HG03196 (cell line): ENCODE results near the gene ASTN2.

Source experiments
- ATAC-seq: cut with Tn5 transposase; IDR thresholded peaks from one replicate; pipeline ENCODE4 v1.9.1; 2021; ENCODE audit not compliant: unreplicated experiment

ASTN2 gene

DNA sequence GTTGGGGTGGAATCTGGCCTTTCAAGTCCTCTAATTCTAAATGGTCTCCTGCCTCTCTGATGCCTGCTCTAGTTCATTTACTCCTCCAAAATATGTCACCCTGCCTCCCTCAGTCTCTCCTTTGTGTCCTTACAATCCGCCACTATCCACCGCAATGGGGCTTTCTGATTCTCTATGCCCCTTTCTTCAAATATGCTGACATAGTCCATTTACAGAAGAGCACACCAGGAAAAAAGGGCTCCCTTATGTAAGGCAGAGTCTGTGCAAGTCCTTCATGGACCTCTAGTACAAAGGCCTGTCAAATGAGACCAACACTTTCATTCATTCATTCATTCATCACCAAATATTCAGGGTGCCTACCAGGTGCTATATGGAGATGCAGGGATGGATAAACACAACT, 2.0 kb upstream of the ASTN2 start:
- no peak for ATAC-seq

DNA sequence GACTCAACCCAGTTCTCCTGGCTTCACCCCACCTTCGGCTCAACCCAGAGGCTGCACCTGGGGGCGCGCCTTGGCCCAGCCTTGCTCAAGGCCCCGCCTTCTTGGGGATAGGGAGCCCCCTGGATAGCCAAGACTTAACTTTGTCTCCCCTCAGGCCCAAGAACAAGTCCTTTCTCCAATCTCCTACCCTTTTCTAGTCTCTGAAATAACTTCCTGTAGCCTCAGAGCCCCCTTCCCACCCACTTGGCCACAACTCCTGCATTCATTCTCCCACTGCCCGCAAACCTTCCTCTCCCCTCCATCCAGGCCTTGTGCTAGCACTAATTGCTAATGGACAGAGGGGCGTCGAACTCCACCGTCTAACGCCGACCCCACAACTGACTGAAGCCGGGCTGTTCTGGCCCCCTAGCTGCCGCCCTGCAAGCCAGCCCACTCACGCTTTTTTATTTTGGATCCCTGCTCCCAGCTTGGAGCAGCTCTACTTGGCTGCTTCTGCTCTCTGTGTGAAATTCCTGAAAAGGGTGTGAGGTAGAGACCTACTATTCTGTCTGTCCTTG, 579 bp upstream of the ASTN2 start:
- no peak for ATAC-seq

DNA sequence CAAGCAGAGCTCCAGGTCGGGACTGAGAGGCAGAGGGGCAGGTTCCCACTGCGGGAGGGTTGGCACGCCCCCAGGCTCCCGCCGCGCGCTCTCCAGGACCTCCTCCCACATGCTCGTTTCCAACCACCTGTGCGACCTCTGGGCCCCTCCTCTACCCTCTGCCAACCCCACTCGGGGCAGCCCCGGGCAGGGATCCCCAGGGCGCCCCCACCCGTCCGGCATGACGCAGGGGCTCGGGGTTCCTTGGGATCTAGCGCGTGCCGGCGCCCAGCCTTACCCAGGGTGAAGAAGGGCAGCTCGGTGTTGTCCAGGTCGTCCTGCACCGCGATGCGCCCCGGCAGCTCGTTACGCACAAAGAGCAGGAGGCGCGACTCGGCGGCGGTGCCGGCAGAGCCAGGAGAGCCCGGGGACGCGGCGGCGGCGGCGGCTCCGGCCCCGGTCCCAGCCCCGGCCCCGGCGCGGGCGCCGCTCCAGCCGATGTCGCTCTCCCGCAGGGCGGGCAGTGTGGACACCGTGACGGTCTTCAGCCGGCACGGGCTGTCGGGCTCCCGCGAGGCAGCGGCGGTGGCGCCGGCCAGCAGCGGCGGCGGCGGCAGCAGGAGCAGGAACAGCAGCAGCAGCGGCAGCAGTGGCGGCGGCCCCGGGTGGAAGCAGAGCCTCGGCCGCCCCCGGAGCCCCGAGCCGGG, 494 bp downstream of the ASTN2 start:
- ATAC-seq: no peak

DNA sequence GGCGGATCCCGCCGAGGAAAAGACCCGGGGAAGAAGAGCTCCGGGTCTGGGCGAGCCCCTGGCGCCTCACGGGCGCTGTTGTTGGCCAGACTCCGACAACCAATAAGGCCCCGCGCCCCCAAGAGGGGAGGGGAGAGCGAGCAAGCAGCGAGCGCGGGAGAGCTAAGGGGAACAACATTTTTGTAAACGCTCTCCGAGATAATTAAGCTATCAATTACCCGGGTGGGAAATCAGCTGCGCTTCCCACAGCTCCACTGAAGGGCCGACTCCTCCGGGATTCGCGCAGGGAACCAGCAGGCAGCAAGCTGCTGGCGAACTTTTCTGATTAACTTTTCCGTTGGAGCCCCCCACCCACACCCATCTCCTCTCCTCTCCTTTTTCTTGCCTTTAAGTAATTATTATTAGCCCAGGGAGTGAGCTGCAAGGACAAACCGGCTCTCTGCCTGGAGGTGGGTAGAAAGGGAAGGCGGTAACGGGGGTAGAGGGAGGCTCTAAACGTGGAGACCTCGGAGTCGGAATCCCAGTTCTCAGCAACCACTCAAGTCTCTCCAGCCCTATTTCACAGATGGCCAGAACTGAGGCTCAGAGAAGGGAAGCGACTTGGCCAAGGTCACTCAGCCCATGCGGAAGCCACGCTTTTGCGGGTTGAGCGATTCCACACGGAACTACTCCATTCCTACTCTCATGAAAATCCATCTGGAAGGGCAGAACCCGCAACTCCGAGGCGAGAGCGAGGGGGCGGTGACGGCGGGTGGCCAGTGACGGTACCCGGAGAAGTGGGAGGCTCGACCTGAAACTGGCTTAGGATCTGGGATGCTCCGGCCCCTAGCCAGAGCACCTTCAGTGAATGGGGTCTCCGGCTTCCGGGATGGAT, 1.3 kb downstream of the ASTN2 start:
- ATAC-seq: no peak

DNA sequence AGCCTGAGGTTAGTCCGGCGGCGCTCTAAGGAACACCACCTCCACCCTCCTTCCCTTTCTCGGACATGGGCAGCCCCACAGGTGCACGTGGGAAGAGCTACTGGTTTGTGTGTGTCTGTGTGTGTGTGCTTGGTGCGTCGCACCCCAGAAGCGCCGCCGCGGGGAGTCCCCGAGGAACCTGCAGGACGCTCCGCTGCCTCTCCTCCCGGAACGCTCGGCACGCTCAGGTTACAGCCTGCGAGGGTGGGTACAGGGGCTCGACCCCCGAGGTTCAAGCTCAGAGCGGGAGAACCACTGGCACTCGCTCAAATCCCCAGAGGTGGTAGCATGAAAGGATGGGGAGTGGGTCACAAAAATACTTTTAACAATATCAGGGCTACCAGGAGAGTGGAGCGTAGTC, 2.0 kb downstream of the ASTN2 start:
- ATAC-seq: no peak

DNA sequence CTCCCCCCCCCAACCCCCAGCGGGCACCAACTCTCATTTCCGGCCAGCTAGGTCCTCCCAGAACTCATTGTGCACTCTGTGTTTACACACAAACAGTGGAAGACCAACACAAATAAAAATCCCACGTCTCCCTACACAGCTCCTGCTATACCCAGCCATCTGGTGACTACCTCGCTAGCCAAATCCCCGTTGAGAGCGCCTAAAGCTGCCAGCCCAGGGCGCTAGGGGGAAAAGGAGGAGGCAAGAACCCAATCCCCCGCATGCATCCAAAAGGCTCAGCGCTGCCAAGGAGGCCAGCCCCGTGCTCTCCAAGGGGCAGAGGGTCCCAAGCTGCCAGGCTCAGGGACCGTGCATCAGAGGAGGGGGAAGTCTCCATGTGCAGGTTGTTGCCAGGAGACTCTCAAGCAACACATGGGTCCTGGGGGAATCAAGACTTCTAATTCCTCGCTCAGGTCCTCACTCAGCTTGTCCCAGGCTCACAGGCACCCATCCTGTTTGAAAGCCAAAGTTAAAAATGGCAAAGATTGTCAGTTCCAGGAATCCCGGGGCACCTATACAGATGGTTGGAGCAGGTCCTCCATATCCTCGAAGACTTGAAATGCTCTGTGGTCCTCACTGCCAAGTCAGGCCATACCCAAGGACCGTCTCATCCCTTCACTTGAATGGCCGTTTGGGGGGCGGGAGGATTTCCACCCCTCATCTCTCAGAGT, 2.7 kb downstream of the ASTN2 start:
- ATAC-seq: no peak

DNA sequence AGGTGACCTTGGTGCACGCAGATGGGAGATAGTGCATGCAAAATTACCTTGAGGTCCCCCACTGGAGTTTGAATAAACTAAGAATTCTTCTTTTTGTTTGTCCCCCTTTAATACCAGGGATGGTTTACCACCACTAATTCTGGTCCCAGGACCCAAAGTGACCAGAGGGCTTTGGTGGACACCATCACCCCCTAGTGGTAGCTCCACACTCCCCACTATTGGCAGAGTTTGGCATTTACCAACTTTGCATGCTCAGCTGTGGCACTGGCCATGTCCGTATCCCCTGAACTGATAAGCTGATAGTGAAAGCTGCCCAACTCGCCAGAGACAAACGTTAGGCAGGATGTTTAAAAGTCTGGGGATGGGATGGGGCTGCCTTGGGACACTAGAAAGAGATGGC, 3.3 kb downstream of the ASTN2 start:
- ATAC-seq: no peak

DNA sequence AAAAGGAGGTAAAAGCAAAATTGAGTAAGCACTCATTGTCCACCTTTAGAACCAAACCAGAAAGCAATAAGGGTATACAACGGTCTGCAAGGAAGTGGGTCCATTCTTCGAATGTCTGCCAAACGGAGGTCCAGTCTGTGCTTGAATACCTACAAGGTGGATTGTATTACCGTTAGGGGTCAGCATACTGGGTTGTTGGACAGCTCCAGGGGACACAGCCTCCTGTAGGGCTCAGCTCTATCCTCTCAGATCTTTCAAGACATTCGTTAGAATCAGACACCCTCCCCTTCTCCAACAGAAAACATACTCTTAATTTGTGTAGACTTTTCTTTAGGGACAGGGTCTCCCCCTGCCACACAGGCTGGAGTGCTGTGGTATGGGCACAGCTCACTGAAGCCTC, 5.5 kb downstream of the ASTN2 start:
- ATAC-seq: no peak

DNA sequence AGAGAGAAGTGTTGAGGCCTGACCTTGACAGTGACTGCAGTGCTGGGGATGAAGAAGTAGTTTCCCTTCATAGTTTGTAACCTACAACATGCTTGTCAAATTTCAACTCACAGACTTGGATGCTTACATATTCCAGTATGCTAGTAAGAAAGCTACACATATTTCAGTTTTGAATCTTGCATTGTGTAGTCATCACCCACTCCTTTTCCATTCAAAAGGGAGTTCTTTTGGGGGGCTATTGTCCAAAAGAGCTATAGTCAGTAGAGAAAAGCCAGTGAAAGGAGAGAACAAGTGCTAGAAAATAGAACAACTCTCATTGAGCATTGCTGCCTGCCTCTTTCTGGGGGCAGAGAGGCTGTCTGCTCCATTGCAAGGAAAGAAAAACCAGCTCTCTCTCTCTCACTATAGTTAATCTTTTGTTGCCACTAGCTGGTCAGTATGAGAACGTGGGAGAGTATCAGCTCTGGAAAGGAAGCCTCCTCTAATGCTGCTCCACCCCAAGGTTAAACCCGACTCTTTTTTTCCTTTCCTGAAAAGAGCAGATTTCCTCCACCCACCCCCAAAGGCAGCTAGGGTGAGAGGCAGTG, 7.3 kb downstream of the ASTN2 start:
- ATAC-seq: no peak

DNA sequence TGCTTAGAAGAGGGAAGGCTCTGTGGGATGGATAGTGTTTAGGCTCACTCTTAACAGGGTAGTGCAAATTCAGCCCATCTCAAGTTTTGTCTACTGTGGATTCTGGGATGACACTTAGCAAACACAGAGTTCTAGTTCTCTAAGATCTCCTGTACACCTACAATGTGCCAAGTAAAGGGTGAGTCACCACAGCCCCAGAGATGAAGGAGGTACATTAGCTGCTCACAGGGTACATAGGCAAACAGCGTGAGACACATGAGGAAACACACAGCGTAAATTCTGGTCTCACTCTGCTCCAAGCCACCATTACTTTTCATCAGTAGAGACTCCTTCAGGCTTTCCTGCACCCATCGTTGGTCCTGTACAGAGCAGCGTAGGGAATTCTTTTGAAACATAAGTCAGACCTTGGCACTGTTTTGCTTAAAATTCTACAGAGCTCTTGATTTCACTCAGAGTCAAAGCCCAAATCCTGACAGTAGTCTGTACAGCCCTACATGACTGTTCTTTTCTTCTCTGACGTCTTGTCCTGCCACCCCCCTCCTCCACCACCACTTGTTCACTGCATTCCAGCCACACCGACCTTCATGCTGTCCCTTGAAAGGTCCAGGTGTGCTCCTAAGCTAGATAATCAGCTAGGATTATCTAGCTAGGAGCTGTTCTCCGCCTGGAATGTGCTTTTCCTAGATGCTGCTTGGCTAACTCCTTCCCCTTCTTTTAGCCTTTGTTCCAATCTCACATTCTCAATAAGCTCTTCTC, 8.7 kb downstream of the ASTN2 start:
- ATAC-seq: no peak

DNA sequence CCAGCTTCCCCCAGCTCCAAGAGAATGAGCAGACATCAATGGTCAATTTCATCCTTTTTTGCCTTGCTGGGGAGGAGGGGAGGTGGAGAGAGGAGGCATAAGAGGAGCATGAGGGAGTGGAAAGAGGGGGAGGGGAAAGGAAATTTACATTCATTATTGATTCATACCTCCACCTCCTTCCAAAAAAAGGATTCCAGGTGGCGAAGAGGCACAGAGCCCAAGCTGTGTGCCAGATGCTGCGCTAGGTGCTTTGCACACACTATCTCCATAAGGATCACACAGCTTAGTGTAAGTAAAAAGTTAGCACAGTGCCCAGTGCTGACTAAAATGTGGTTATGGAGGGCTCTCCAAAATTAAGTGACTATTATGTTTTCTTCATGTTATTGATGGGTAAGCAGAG, 11.0 kb downstream of the ASTN2 start:
- ATAC-seq: no peak

DNA sequence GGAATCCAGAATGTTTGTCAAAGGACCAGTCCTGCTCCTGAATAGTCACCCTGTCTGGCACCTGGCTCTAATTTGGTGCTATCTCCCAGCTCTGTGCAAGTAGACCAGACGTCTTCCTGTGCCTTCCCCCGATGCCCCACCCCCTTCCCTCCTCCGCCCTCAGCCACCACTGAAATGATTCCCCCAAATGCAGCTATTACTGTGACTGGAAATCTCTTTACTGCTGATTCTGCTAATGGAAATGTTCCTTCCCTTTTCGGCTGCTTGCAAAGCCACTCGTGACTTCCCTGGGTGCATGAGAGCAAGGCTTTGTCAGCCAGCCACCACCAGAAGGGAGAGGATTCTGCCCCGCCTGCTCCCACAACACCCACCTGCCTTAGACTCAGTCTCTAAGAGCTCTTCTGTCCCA, 11.4 kb downstream of the ASTN2 start:
- no peak for ATAC-seq

DNA sequence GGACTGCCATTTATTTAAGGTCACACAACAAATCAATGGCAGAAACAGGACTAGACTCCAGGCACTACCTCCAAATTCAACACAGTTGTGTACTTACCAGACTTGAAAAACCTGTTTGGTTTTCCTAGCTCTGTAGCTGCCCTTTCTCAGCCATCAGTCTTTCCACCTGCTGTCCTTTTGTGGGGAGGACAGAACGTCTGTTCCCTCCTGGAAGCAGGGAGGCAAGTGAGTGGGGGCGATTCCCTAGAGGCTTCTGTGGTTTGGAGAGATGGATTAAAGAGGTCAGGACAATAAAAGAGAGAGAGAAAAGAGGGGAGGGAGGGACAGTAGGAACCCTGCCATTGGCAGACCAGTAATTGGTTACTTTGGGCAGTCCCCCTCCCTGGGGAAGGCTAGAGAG, 14.7 kb downstream of the ASTN2 start:
- no peak for ATAC-seq

DNA sequence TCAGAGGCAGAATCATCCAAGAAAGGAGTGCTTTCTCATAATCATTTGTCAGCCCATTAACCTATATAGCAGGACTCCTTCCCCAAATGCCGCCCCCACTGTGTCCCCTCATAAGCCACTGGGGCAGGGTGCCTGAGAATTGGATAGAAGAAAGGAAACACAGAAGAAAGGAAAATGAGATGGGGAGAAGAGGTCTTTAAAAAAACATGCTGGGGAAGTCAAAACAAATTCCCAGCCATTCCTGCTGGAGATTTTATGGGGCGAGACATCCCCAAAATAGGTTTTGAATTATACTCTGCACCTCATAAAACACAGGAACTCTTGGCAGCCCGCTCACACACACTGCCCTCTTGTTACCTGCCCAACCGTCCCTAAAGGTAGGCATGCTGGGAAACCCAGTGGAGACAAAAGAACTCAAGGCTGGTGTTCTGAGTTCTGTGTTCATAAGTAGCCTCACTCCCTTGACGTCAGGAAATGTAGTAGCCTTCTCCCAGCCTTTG, 19.7 kb downstream of the ASTN2 start:
- no peak for ATAC-seq

DNA sequence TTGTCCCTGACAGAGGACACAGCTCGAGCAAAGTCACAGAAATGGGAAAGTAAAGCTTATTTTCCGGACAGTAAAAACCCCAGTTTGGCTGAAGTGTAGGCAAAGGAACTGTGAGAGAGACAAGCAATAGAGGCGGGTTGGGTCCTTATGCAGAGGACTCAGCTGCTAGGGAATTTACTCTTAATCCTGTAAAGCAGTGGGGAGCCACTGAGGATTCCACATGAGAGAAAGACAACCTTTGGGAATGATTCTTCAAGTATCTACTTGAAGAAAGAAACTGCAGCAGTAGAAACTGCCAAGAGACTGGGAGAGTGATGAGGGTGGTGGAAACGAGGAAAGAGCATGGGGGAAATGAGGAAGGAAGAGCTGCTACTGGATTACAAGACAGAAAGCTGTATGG, 20.2 kb downstream of the ASTN2 start:
- ATAC-seq: no peak

DNA sequence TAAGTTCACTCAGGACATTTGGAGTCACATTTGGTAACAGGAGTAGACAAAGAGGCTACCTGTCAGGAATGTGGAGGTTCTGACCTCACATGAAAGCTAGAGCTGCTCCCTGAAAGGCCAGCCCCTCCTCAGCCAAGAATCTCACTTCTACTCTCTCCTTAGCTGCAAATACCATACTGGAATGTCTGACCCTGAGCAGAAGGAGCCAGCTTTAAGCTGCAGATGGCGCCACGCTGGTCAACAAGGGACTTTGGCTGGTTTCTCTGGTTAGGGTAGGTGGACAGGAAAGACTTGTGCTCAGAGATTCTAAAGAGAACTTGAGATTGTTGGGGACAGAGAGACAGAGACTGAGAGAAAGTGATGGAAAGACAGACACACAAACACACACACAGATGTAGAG, 21.9 kb downstream of the ASTN2 start:
- no peak for ATAC-seq

DNA sequence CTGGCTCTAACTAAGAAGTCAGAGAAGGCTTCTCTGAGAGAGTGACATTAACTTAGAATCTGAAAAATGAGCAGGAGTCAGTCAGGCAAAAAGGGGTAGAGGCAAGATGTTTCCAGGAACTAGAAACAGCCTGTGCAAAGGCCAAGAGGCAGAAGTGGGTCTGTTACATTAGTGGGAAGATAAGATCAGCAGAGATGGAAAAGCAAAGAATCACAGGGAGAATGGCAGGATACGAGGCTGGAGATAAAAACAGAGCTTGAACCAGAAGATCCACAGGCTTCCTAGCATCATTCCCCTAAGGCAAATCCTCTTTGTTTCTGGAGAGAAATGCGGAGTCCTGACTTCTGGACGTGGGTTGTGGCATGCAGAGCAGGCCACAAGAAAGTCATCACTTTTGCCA, 27.4 kb downstream of the ASTN2 start:
- no peak for ATAC-seq

DNA sequence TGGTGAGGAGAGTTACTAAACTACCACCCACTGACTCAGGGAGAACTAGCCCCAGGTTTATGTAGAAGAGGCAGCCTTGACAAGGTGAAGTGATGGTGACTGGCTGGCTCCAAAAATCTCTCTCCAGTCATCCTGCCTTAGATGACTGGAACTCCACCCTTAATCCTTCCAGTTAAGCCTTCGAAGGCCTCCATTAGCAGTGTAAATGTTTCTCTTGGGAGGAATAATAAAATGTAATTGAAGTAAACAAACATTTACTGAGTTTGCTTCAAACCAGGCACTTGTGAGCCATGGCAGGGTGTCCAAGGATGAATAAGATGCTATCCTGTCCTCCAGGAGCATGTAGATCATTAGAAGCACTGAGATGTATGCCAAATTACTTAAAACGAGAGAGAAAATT, 35.5 kb downstream of the ASTN2 start:
- no peak for ATAC-seq

DNA sequence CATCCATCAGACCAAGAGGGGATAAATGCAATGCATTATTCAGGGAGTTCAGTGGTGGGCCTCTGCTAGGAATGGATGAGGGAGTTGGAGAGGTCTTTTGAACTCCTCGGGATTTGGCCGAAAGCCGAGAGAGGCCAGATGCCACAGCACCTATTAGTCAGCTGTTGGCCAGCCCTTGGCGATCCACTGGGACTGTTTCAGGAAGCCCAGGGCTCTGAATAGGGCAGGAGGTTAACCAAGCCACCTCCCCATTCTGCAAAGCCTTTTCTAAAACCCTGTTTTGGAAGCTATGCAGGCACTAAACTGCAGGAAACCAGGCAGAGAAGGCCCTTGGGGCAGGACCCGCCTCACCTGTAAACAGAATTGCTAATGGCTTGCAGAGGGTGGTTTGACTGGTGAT, 37.8 kb downstream of the ASTN2 start:
- no peak for ATAC-seq

DNA sequence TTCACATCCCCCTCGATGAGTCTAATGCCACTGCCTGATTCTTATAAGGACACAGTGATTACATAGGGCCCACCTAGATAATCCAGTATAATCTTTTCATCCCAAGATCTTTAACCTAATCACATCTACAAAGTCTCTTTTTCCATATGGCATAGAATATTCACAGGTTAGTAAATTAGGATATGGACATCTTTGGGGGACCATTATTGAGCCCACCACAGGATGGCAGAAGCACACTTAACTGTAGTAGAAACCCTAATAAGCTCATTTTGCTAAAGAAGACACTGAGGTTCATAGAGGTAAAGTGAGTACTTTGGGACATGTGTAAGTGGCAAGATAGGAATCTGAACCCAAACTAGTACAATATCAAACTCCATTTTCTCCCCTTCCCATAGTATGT, 38.9 kb downstream of the ASTN2 start:
- no peak for ATAC-seq
